GM12878 (cell line): ENCODE results near the gene EVX2. TPM values are rescaled to one million over a fixed set of nuclear protein-coding genes. Genes with fewer than 3 reads are reported as not detected.

Source experiments
- ATAC-seq: fragments of 200-7000 bp; cut with Tn5 transposase; 3 replicates; pipeline ENCODE4 v1.9.1; 2020; ENCODE audit warnings: mild to moderate bottlenecking, moderate library complexity
- BruUV-seq: library from RNA; stranded (reverse); fragments of 400-500 nt; replicated peaks from 2 replicates; lab custom pipeline; 2021; lab: Mats Ljungman, UMichigan
- CTCF ChIA-PET: fragments of 300-600 bp; sonication (Branson Sonifier 250); formaldehyde crosslinking; extraction: SDS; loops from one replicate; lab custom pipeline; 2021; ENCODE audit warnings: inconsistent platforms; lab: Yijun Ruan, JAX
- POLR2A ChIA-PET: fragments of 350-600 bp; formaldehyde crosslinking; extraction: SDS; loops from one replicate; lab custom pipeline; 2021; ENCODE audit warnings: inconsistent platforms; lab: Charles Lee
- RAD21 ChIA-PET: fragments of 300-600 bp; sonication (Branson Sonifier 250); formaldehyde crosslinking; loops from one replicate; lab custom pipeline; 2023; ENCODE audit warnings: antibody characterized with exemption; ENCODE audit not compliant: unreplicated experiment; lab: Charles Lee
- SMC1A ChIA-PET: fragments of 300-600 bp; sonication (Branson Sonifier 250); formaldehyde crosslinking; loops from one replicate; lab custom pipeline; 2023; ENCODE audit not compliant: unreplicated experiment, uncharacterized antibody; lab: Charles Lee
- DNase-seq: peaks from one replicate; pipeline ENCODE4 v3.0.0-alpha.2; 2011; ENCODE audit warnings: low read depth, low spot score
- FAIRE-seq: peaks from 3 replicates; lab custom pipeline; 2011; peaks lifted over from hg19 to GRCh38; lab: Jason Lieb, UNC
- H2AFZ ChIP-seq: 2 replicates; pipeline ENCODE4 v1.6.0; 2011; ENCODE audit warnings: low read depth, low read length, control low read depth; ENCODE audit not compliant: control insufficient read depth
- H3K27ac ChIP-seq: 2 replicates; pipeline ENCODE4 v1.5.1; 2011; ENCODE audit warnings: control low read depth; ENCODE audit not compliant: control insufficient read depth, insufficient read depth
- H3K27me3 ChIP-seq, 2 experiments: replicated peaks in 1 of 2; 2 replicates each; pipeline versions ENCODE4 v1.6.0 to v1.6.1; 2011; ENCODE audit warnings: low read length in 1 of 2; ENCODE audit not compliant: control insufficient read depth in 2 of 2, insufficient read depth in 2 of 2
- H3K36me3 ChIP-seq, 2 experiments: 2 replicates each; pipeline ENCODE4 v1.5.1; 2011; ENCODE audit warnings: low read length in 1 of 2; ENCODE audit not compliant: control insufficient read depth in 2 of 2, insufficient read depth in 2 of 2
- H3K4me1 ChIP-seq: 2 replicates; pipeline ENCODE4 v1.6.1; 2011; ENCODE audit warnings: mild to moderate bottlenecking, low read length, moderate library complexity, mixed read lengths; ENCODE audit not compliant: control insufficient read depth, insufficient read depth
- H3K4me2 ChIP-seq: 2 replicates; pipeline ENCODE4 v1.6.0; 2011; ENCODE audit warnings: control low read depth; ENCODE audit not compliant: control insufficient read depth, insufficient read depth
- H3K4me3 ChIP-seq: fragments of 200-600 bp; sonication (generic); 2 replicates; pipeline ENCODE4 v1.5.1; 2016
- H3K79me2 ChIP-seq: 2 replicates; pipeline ENCODE4 v1.6.0; 2011; ENCODE audit warnings: low read length; ENCODE audit not compliant: control insufficient read depth, insufficient read depth
- H3K9ac ChIP-seq: 2 replicates; pipeline ENCODE4 v1.8.0; 2011; ENCODE audit warnings: low read length, control low read depth, mixed read lengths; ENCODE audit not compliant: control insufficient read depth, insufficient read depth
- H3K9me3 ChIP-seq: replicated peaks from 3 replicates; pipeline ENCODE4 v1.5.1; 2011; ENCODE audit warnings: mild to moderate bottlenecking, low read length; ENCODE audit not compliant: control insufficient read depth, insufficient read depth
- H4K20me1 ChIP-seq: 2 replicates; pipeline ENCODE4 v1.6.0; 2011; ENCODE audit not compliant: control insufficient read depth, insufficient read depth
- BCLAF1 ChIP-seq: fragments of 450-650 bp; IDR thresholded peaks from 2 replicates; pipeline ENCODE4 v1.6.1; 2017; ENCODE audit warnings: antibody characterized with exemption, mild to moderate bottlenecking, moderate library complexity
- CBFB ChIP-seq: IDR thresholded peaks from 2 replicates; pipeline ENCODE4 v1.6.1; 2016; ENCODE audit warnings: antibody characterized with exemption, low read depth
- CEBPZ ChIP-seq: fragments of 150-350 bp; IDR thresholded peaks from 2 replicates; pipeline ENCODE4 v1.6.1; 2016; ENCODE audit warnings: low read depth, low read length
- E2F4 ChIP-seq: IDR thresholded peaks from 2 replicates; pipeline ENCODE4 v1.6.1; 2012; ENCODE audit warnings: low read depth, low read length, improper control_type of control experiment
- HSF1 ChIP-seq: fragments of 150-350 bp; IDR thresholded peaks from 2 replicates; pipeline ENCODE4 v1.6.1; 2014; ENCODE audit warnings: mild to moderate bottlenecking, low read depth, low read length
- IRF3 ChIP-seq: fragments of 450-650 bp; IDR thresholded peaks from 2 replicates; pipeline ENCODE4 v1.6.1; 2014; ENCODE audit warnings: mild to moderate bottlenecking
- MTA2 ChIP-seq: fragments of 450-650 bp; IDR thresholded peaks from 2 replicates; pipeline ENCODE4 v1.6.1; 2016; ENCODE audit warnings: low read depth, mild to moderate bottlenecking, moderate library complexity
- NFYA ChIP-seq: IDR thresholded peaks from 2 replicates; pipeline ENCODE4 v1.6.1; 2011; ENCODE audit warnings: low read depth, mild to moderate bottlenecking, low read length, improper control_type of control experiment, borderline replicate concordance
- NR2C2 ChIP-seq: IDR thresholded peaks from 2 replicates; pipeline ENCODE4 v1.6.1; 2011; ENCODE audit warnings: borderline replicate concordance, low read depth; ENCODE audit not compliant: control insufficient read depth, insufficient read length
- RFX5 ChIP-seq: IDR thresholded peaks from 2 replicates; pipeline ENCODE4 v1.6.1; 2011; ENCODE audit warnings: low read depth, low read length, improper control_type of control experiment
- SMAD5 ChIP-seq: IDR thresholded peaks from 2 replicates; pipeline ENCODE4 v1.6.1; 2016; ENCODE audit warnings: antibody characterized with exemption, low read depth
- SREBF2 ChIP-seq: IDR thresholded peaks from 2 replicates; pipeline ENCODE4 v1.6.1; 2012; ENCODE audit warnings: mild to moderate bottlenecking, low read length
- SUPT20H ChIP-seq: IDR thresholded peaks from 2 replicates; pipeline ENCODE4 v1.6.1; 2011; ENCODE audit warnings: low read depth, mild to moderate bottlenecking, low read length, moderate library complexity, borderline replicate concordance; ENCODE audit not compliant: control insufficient read depth
- YY1 ChIP-seq: IDR thresholded peaks from 2 replicates; pipeline ENCODE4 v1.6.1; 2011; ENCODE audit warnings: low read depth, mild to moderate bottlenecking, low read length
- ZNF274 ChIP-seq: IDR thresholded peaks from one replicate; pipeline ENCODE4 v1.8.0; 2011; ENCODE audit not compliant: insufficient read length, insufficient read depth
- WGBS: methylation state at CpG from one replicate; pipeline ENCODE4 v1.1.6; 2016; ENCODE audit warnings: low lambda C conversion rate; ENCODE audit not compliant: insufficient replicate concordance, insufficient coverage; ENCODE audit errors: missing lambda C conversion rate; 5-methylcytosine and 5-hydroxymethylcytosine counted together
- in situ Hi-C: fragments of 300-500 bp; cut with MboI; formaldehyde crosslinking; loops from 9 replicates; pipeline ENCODE4 v1.14.3; 2018; ENCODE audit warnings: mixed read lengths
- intact Hi-C: fragments of 100-400 bp; cut with micrococcal nuclease; formaldehyde crosslinking; loops from one replicate; pipeline ENCODE4 v1.14.2; 2022; ENCODE audit not compliant: unreplicated experiment
- polyA plus RNA-seq, 11 experiments: library from polyadenylated mRNA; depleted of rRNA in 4 of 11; unstranded in 6 of 11; stranded (reverse) in 5 of 11; fragments of >200 nt; fragmentation: Nextera tagmentation in 4 of 11; fragmentation: Illumina TruSeq in 1 of 11; extraction: Ambion mirVana in 4 of 11; extraction: Trizol in 1 of 11; gene quantifications; 1 replicate in 1 of 11; 2 replicates in 10 of 11; pipeline versions ENCODE4 v1.2.1 to v1.2.3, GENCODE V29; 2011 to 2016; ENCODE audit warnings: inconsistent platforms in 2 of 11, missing spikeins in 2 of 11, low read depth in 1 of 11
- total RNA-seq, 4 experiments: library from RNA; depleted of rRNA in 3 of 4; stranded (reverse); fragments of >200 nt in 3 of 4; fragmentation: Illumina TruSeq in 1 of 4; extraction: Trizol in 1 of 4; gene quantifications; 2 replicates each; pipeline versions ENCODE4 v1.2.1 to v1.2.3, GENCODE V29; 2013 to 2021

EVX2 gene
- total and polyA plus RNA-seq, 10 of the 15 experiments (the other 5 are each of a cell fraction or from before 2014, with no cell fraction given): not detected

GRCh38 chr2:176103194-176103593 is 19.4 kb upstream of the EVX2 start:
- Histone ChIP-seq H3K9me3 (peaks cover 3% of the 10 kb centered on the region; the same call in 1 of the 3 replicates), H3K27me3 (peaks cover 16 to 42% of the 10 kb centered on the region in 2 experiments), H3K36me3 (no peaks in the 10 kb centered on the region), H3K4me2 (no peak overlapping the region), H2AFZ (no peak overlapping the region), H3K9ac (no peak overlapping the region), H4K20me1 (no peaks in the 10 kb centered on the region), H3K27ac (no peak overlapping the region), H3K4me1 (no peaks in the 10 kb centered on the region), H3K4me3 (no peak overlapping the region), H3K79me2 (no peaks in the 10 kb centered on the region)
- in situ Hi-C loops (no loop called here), intact Hi-C loops (no loop called here)
- FAIRE-seq (no peak), ATAC-seq (no peak), DNase-seq (no peak)
- no TSS peak for BruUV-seq
- ChIA-PET POLR2A (no interaction called here), SMC1A (interaction anchor here (0.6 to 0.9 kb wide), 2 partner anchors 89 to 413 kb away, joined by 3 to 4 read pairs; no protein-coding TSS in a partner anchor), CTCF (interaction anchor here (1.0 to 2.6 kb wide), 4 partner anchors 8 to 352 kb away, joined by 3 to 11 read pairs (median 4); no protein-coding TSS in a partner anchor), RAD21 (no interaction called here)
- 18% methylated on average over 7 of the region's 7 CpGs for WGBS
- TF ChIP-seq RFX5 (no peak), E2F4 (no peak), NR2C2 (no peak), YY1 (no peak), IRF3 (no peak), NFYA (no peak), CEBPZ (no peak), BCLAF1 (no peak), MTA2 (no peak), SUPT20H (no peak), CBFB (no peak), SREBF2 (no peak), HSF1 (no peak), SMAD5 (no peak), ZNF274 (no peak)
